Kidney (tissue), 14 donors: Measurements from ENCODE around the gene PTPN18. TPM values are rescaled to one million over a fixed set of nuclear protein-coding genes. Genes with fewer than 3 reads are reported as not detected.

ENCODE experiments used
- DNase-seq, 5 donors: peaks; one replicate each; pipeline ENCODE4 v3.0.0-alpha.2; 2013 to 2020
- FAIRE-seq: peaks from 2 replicates; lab custom pipeline; 2012; peaks lifted over from hg19 to GRCh38; lab: Jason Lieb, UNC
- H3K27ac ChIP-seq, 2 donors: one replicate each; pipeline ENCODE4 v1.7.0; 2013; ENCODE audit warnings: low read depth in 2 of 2, low read length in 2 of 2, inconsistent platforms in 1 of 2
- H3K27me3 ChIP-seq: one replicate; pipeline ENCODE4 v1.7.1; 2013; ENCODE audit warnings: low read length, inconsistent platforms; ENCODE audit not compliant: control insufficient read depth, insufficient read depth
- H3K36me3 ChIP-seq, 3 donors: one replicate each; pipeline versions ENCODE4 v1.7.0 to v1.7.1; 2013; ENCODE audit warnings: low read length in 3 of 3, control low read depth in 1 of 3, inconsistent platforms in 1 of 3; ENCODE audit not compliant: insufficient read depth in 3 of 3, control insufficient read depth in 2 of 3
- H3K4me1 ChIP-seq, 3 donors: one replicate each; pipeline versions ENCODE4 v1.7.0 to v1.7.1; 2013; ENCODE audit warnings: low read length in 3 of 3, inconsistent platforms in 1 of 3, low read depth in 1 of 3; ENCODE audit not compliant: control insufficient read depth in 2 of 3, insufficient read depth in 2 of 3
- H3K4me3 ChIP-seq, 3 donors: one replicate each; pipeline versions ENCODE4 v1.7.0 to v1.8.1; 2013; ENCODE audit warnings: low read length in 3 of 3, control low read depth in 1 of 3, inconsistent platforms in 1 of 3
- H3K9ac ChIP-seq, 3 donors: one replicate each; pipeline versions ENCODE4 v1.7.0 to v1.7.1; 2013; ENCODE audit warnings: low read length in 3 of 3, control low read depth in 1 of 3, inconsistent platforms in 1 of 3
- H3K9me3 ChIP-seq, 3 donors: one replicate each; pipeline versions ENCODE4 v1.7.0 to v1.7.1; 2013; ENCODE audit warnings: low read length in 3 of 3, control low read depth in 1 of 3, inconsistent platforms in 1 of 3; ENCODE audit not compliant: control insufficient read depth in 2 of 3, insufficient read depth in 1 of 3
- CTCF ChIP-seq: IDR thresholded peaks from 3 replicates; pipeline ENCODE4 v1.5.1; 2012; ENCODE audit warnings: mild to moderate bottlenecking, moderate library complexity, borderline replicate concordance; ENCODE audit not compliant: insufficient read depth; ENCODE audit errors: extremely low read depth
- intact Hi-C: fragments of 100-400 bp; cut with DNase I; formaldehyde crosslinking; loops from one replicate; pipeline ENCODE4 v1.11.1; 2022
- polyA plus RNA-seq: library from polyadenylated mRNA; stranded (reverse); fragments of 350-450 nt; fragmentation: Illumina TruSeq; extraction: RNeasy Lipid Tissue Mini Kit (QIAGEN cat#74804); gene quantifications from one replicate; pipeline ENCODE4 v1.2.3, GENCODE V29; 2014; ENCODE audit warnings: low read depth, low replicate concordance; ENCODE audit not compliant: insufficient read depth
- total RNA-seq: library from RNA; stranded (reverse); fragmentation: NEBNext Ultra II Directional; extraction: Animal tissue kit (Norgen Biotek cat#: 25700); gene quantifications from one replicate; pipeline ENCODE4 v1.2.1, GENCODE V29; 2021
- donor health status: control.
- donor health status: control.
- donor health status: control.
- donor health status: control.
- donor health status: control.
- donor health status: DM: yes; HTN: yes; CAD: no.
- donor health status: Normal renal cell carcinoma (clear cell type).

The PTPN18 gene
- total and polyA plus RNA-seq, 2 donors from 2014 or later, result 34.8 to 89.2 TPM

- no peak for TF ChIP-seq CTCF
- FAIRE-seq (no peak), DNase-seq (peak in 2 of 5 donors; percentile 24 to 37)
- intact Hi-C loops, result no loop called here
- no peaks in the 10 kb centered on the region for H3K9me3 ChIP-seq
- H3K4me3 ChIP-seq, result no peak overlapping the region
- no peak overlapping the region for H3K9ac ChIP-seq
- peaks cover 0 to 4% (median 3%) of the 10 kb centered on the region in 3 donors for H3K36me3 ChIP-seq
- H3K27ac ChIP-seq, result no peak overlapping the region
- no peaks in the 10 kb centered on the region for H3K27me3 ChIP-seq
- peaks cover 0 to 7% (median 4%) of the 10 kb centered on the region in 3 donors for H3K4me1 ChIP-seq
These were observed 3.6 kb upstream of the PTPN18 start for GRCh38 chr2:130352237-130352636.

- Histone ChIP-seq H3K4me3 (no peak overlapping the region), H3K9ac (no peak overlapping the region), H3K9me3 (no peaks in the 10 kb centered on the region), H3K4me1 (peaks cover 0 to 7% (median 4%) of the 10 kb centered on the region in 3 donors), H3K27me3 (no peaks in the 10 kb centered on the region), H3K36me3 (no peaks in the 10 kb centered on the region), H3K27ac (no peak overlapping the region)
- TF ChIP-seq CTCF, result no peak
- intact Hi-C loops, result no loop called here
- no peak for DNase-seq
- FAIRE-seq, result no peak
These were observed 2.3 kb upstream of the PTPN18 start for GRCh38 chr2:130353291-130354138.

GRCh38 chr2:130354139-130354428, 1.8 kb upstream of the PTPN18 start:
- FAIRE-seq (no peak), DNase-seq (no peak)
- no peak overlapping the region for H3K4me3 ChIP-seq
- H3K27me3 ChIP-seq, result no peaks in the 10 kb centered on the region
- no peak overlapping the region for H3K27ac ChIP-seq
- no peaks in the 10 kb centered on the region for H3K9me3 ChIP-seq
- intact Hi-C loops, result no loop called here
- H3K9ac ChIP-seq, result no peak overlapping the region
- TF ChIP-seq CTCF, result no peak
- peaks cover 0 to 7% (median 4%) of the 10 kb centered on the region in 3 donors for H3K4me1 ChIP-seq
- no peaks in the 10 kb centered on the region for H3K36me3 ChIP-seq
